ENCODE results near the gene HSF4.

GRCh38 chr16:67204076-67204475, 39.5 kb downstream of the HSF4 start:
- TF ChIP-seq ZBTB8A (tag by site-specific recombination; IDR thresholded peaks at IDR 0.05) = no peak
- no peak for TF ChIP-seq CTCF (tag by site-specific recombination; IDR thresholded peaks at IDR 0.05)
- no peak for TF ChIP-seq ZXDB (tag by site-specific recombination; IDR thresholded peaks at IDR 0.05)
- no peak for TF ChIP-seq ZNF639 (tag by site-specific recombination; IDR thresholded peaks at IDR 0.05)
- TF ChIP-seq ZBTB11 (tag by site-specific recombination; conservative IDR thresholded peaks at IDR 0.05; ENCODE audit: low read depth) = no peak
- TF ChIP-seq ZNF112 (tag by site-specific recombination; IDR thresholded peaks at IDR 0.05) = no peak
- no peak for TF ChIP-seq ZNF140 (tag by site-specific recombination; IDR thresholded peaks at IDR 0.05)
- no peak for TF ChIP-seq ZNF394 (tag by site-specific recombination; IDR thresholded peaks at IDR 0.05; ENCODE audit: borderline replicate concordance)
- no peak for TF ChIP-seq PRDM1 (tag by site-specific recombination; IDR thresholded peaks at IDR 0.05)
- TF ChIP-seq YY1 (tag by site-specific recombination; IDR thresholded peaks at IDR 0.05) = no peak
- TF ChIP-seq ZBTB17 (tag by site-specific recombination; IDR thresholded peaks at IDR 0.05) = no peak
- TF ChIP-seq ZNF843 (tag by site-specific recombination; IDR thresholded peaks at IDR 0.05) = no peak
- no peak for TF ChIP-seq ZEB2 (tag by site-specific recombination; IDR thresholded peaks at IDR 0.05)
